ENCODE measurements around the gene GPC6. TPM values are rescaled to one million over a fixed set of nuclear protein-coding genes. Genes with fewer than 3 reads are reported as not detected.
A peak's percentile ranks its signal among the peaks of the same experiment; 100 is the strongest.

The GPC6 gene
- polyA plus RNA-seq, 1 donor (not counting 4 experiments of a cell fraction or from before 2014, with no cell fraction given), result 0.42 TPM

GRCh38 chr13:94228763-94229162 lies 1002.2 kb downstream of the GPC6 start:
- TF ChIP-seq, protein P1, sequence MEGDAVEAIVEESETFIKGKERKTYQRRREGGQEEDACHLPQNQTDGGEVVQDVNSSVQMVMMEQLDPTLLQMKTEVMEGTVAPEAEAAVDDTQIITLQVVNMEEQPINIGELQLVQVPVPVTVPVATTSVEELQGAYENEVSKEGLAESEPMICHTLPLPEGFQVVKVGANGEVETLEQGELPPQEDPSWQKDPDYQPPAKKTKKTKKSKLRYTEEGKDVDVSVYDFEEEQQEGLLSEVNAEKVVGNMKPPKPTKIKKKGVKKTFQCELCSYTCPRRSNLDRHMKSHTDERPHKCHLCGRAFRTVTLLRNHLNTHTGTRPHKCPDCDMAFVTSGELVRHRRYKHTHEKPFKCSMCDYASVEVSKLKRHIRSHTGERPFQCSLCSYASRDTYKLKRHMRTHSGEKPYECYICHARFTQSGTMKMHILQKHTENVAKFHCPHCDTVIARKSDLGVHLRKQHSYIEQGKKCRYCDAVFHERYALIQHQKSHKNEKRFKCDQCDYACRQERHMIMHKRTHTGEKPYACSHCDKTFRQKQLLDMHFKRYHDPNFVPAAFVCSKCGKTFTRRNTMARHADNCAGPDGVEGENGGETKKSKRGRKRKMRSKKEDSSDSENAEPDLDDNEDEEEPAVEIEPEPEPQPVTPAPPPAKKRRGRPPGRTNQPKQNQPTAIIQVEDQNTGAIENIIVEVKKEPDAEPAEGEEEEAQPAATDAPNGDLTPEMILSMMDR (optimal IDR thresholded peaks at IDR 0.05 in 1 of 3, IDR thresholded peaks at IDR 0.05 in 1 of 3, conservative IDR thresholded peaks at IDR 0.05 in 1 of 3; ENCODE audit: extremely low read depth in 1 of 3, insufficient read depth in 2 of 3, low read length in 3 of 3), result no peak
- TF ChIP-seq EZH2 (IDR thresholded peaks at IDR 0.05; ENCODE audit: low read length), result no peak
- no peaks in the 10 kb centered on the region for H3K9me3 ChIP-seq (ENCODE audit: control insufficient read depth, low read depth, low read length)
- no peak overlapping the region for H2AFZ ChIP-seq (ENCODE audit: control insufficient read depth, low read length)
- FAIRE-seq (no peak), DNase-seq (ENCODE audit: low read depth, low spot score) (no peak)
- no peak overlapping the region for H3K4me2 ChIP-seq (ENCODE audit: control insufficient read depth, extremely low read depth, insufficient read depth, low read depth, low read length)
- H3K27ac ChIP-seq (ENCODE audit: control insufficient read depth, insufficient read depth, low read length), result no peak overlapping the region
- H3K79me2 ChIP-seq (ENCODE audit: control insufficient read depth, insufficient read depth, low read length), result no peaks in the 10 kb centered on the region
- no peaks in the 10 kb centered on the region for H4K20me1 ChIP-seq (ENCODE audit: control insufficient read depth, extremely low read depth, insufficient read depth, low read length)
- no peaks in the 10 kb centered on the region for H3K4me1 ChIP-seq (ENCODE audit: control insufficient read depth, extremely low read depth, insufficient read depth, low read length)
- no peaks in the 10 kb centered on the region for H3K36me3 ChIP-seq (ENCODE audit: control insufficient read depth in 2 of 2, extremely low read depth in 1 of 2, insufficient read depth in 2 of 2, low read length in 2 of 2)
- no peak overlapping the region for H3K9ac ChIP-seq (ENCODE audit: control insufficient read depth, extremely low read depth, insufficient read depth, low read length)
- H3K4me3 ChIP-seq (ENCODE audit: control insufficient read depth in 2 of 3, extremely low read depth in 1 of 3, insufficient read depth in 2 of 3, low read depth in 1 of 3, low read length in 3 of 3), result no peak overlapping the region
- H3K9me1 ChIP-seq (ENCODE audit: control insufficient read depth, extremely low read depth, insufficient read depth, low read length), result no peaks in the 10 kb centered on the region
- dilution Hi-C loops (cut with MboI; ENCODE audit: extremely low pct_ligation_motif_present, low sequenced_read_pairs), result no loop called here
- H3K27me3 ChIP-seq (ENCODE audit: control insufficient read depth, extremely low read depth, insufficient read depth, low read length), result peaks cover 3% of the 10 kb centered on the region

DNA sequence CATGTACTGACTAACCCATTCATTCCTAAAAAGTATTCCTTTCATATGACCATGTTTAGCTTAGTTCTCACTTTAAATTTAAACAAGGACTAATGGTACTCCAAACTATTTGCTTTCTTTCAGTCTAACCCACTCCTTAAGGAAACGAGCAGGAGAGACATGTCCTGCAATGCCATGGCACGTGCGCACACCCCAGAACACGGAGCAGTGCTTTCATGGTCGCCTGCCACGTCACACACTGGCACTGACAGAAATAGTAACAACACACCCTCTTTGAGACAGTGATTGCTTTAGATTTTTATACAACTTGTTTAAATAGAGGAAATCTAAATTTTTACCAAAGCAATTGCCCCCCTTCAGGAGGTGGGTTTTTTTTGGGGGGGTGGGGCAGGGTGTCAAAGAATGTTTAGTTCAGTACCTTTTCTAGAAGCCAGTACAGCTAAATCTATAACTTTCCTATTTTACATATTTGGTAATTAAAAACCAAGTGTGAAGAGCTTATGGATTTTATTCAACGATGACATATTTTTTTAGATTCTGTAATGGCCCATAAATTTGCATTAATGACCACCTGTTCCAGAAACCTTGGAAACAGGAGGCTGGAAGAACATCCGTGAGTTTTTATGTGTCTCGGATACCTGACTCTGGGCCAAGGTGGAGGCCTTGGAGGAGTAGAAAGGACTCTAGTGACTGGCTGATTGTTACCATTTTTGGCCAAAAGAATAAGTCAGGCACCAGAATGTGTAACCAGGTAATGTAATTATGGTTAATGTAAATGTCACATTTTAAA lies 1005.7 kb downstream of the GPC6 start:
- H3K4me2 ChIP-seq (ENCODE audit: control insufficient read depth, extremely low read depth, insufficient read depth, low read depth, low read length), result no peak overlapping the region
- dilution Hi-C loops (cut with MboI; ENCODE audit: extremely low pct_ligation_motif_present, low sequenced_read_pairs), result no loop called here
- H2AFZ ChIP-seq (ENCODE audit: control insufficient read depth, low read length), result peak overlapping the region; percentile 37
- no peaks in the 10 kb centered on the region for H3K9me3 ChIP-seq (ENCODE audit: control insufficient read depth, low read depth, low read length)
- no peaks in the 10 kb centered on the region for H3K9me1 ChIP-seq (ENCODE audit: control insufficient read depth, extremely low read depth, insufficient read depth, low read length)
- H3K27me3 ChIP-seq (ENCODE audit: control insufficient read depth, extremely low read depth, insufficient read depth, low read length), result no peaks in the 10 kb centered on the region
- DNase-seq (ENCODE audit: low read depth, low spot score), result no peak
- H3K9ac ChIP-seq (ENCODE audit: control insufficient read depth, extremely low read depth, insufficient read depth, low read length), result no peak overlapping the region
- H3K79me2 ChIP-seq (ENCODE audit: control insufficient read depth, insufficient read depth, low read length), result no peaks in the 10 kb centered on the region
- H3K4me1 ChIP-seq (ENCODE audit: control insufficient read depth, extremely low read depth, insufficient read depth, low read length), result no peaks in the 10 kb centered on the region
- no peak for FAIRE-seq
- TF ChIP-seq EZH2 (IDR thresholded peaks at IDR 0.05; ENCODE audit: low read length), result no peak
- TF ChIP-seq, protein P1 (optimal IDR thresholded peaks at IDR 0.05 in 1 of 3, IDR thresholded peaks at IDR 0.05 in 1 of 3, conservative IDR thresholded peaks at IDR 0.05 in 1 of 3; ENCODE audit: extremely low read depth in 1 of 3, insufficient read depth in 2 of 3, low read length in 3 of 3), result no peak
- H3K4me3 ChIP-seq (ENCODE audit: control insufficient read depth in 2 of 3, extremely low read depth in 1 of 3, insufficient read depth in 2 of 3, low read depth in 1 of 3, low read length in 3 of 3), result no peak overlapping the region
- no peak overlapping the region for H3K27ac ChIP-seq (ENCODE audit: control insufficient read depth, insufficient read depth, low read length)
- H4K20me1 ChIP-seq (ENCODE audit: control insufficient read depth, extremely low read depth, insufficient read depth, low read length), result no peaks in the 10 kb centered on the region
- H3K36me3 ChIP-seq (ENCODE audit: control insufficient read depth in 2 of 2, extremely low read depth in 1 of 2, insufficient read depth in 2 of 2, low read length in 2 of 2), result no peaks in the 10 kb centered on the region

All from keratinocyte (primary cell).